GM23338 (cell line): ENCODE results near the gene IRX2. TPM values are rescaled to one million over a fixed set of nuclear protein-coding genes. Genes with fewer than 3 reads are reported as not detected.

Experiments used
- ATAC-seq: fragments of 200-7000 bp; cut with Tn5 transposase; 3 replicates; pipeline ENCODE4 v1.9.1; 2020
- DNase-seq: peaks from one replicate; pipeline ENCODE4 v3.0.0-alpha.2; 2015; ENCODE audit warnings: low spot score
- H2AFZ ChIP-seq: fragments of 200-600 bp; sonication (generic); 2 replicates; pipeline ENCODE4 v1.8.0; 2016; ENCODE audit warnings: antibody characterized with exemption, mild to moderate bottlenecking, moderate library complexity
- H3F3A ChIP-seq: fragments of 200-600 bp; sonication (generic); replicated peaks from 2 replicates; pipeline ENCODE4 v1.8.0; 2017; ENCODE audit warnings: antibody characterized with exemption, mixed run types, low read depth
- H3K27ac ChIP-seq: fragments of 200-600 bp; sonication (generic); 2 replicates; pipeline ENCODE4 v1.6.1; 2016; ENCODE audit warnings: low read depth
- H3K27me3 ChIP-seq: fragments of 200-600 bp; sonication (generic); 2 replicates; pipeline ENCODE4 v1.8.0; 2016; ENCODE audit warnings: mild to moderate bottlenecking, mixed run types, moderate library complexity; ENCODE audit not compliant: insufficient read depth
- H3K36me3 ChIP-seq: fragments of 200-600 bp; sonication (generic); 2 replicates; pipeline ENCODE4 v1.8.0; 2016; ENCODE audit warnings: mild to moderate bottlenecking; ENCODE audit not compliant: insufficient read depth
- H3K4me1 ChIP-seq: fragments of 200-600 bp; sonication (generic); 2 replicates; pipeline ENCODE4 v1.8.0; 2016; ENCODE audit warnings: mild to moderate bottlenecking, moderate library complexity; ENCODE audit not compliant: insufficient read depth
- H3K4me2 ChIP-seq: fragments of 200-600 bp; sonication (generic); 2 replicates; pipeline ENCODE4 v1.7.1; 2017; ENCODE audit warnings: mixed run types
- H3K4me3 ChIP-seq: fragments of 200-600 bp; sonication (generic); 2 replicates; pipeline ENCODE4 v1.6.1; 2016; ENCODE audit warnings: mixed run types
- H3K79me2 ChIP-seq: fragments of 200-600 bp; sonication (generic); replicated peaks from 2 replicates; pipeline ENCODE4 v1.8.0; 2017; ENCODE audit warnings: mild to moderate bottlenecking; ENCODE audit not compliant: insufficient read depth
- H3K9me2 ChIP-seq: fragments of 200-600 bp; sonication (generic); 2 replicates; pipeline ENCODE4 v1.8.0; 2017; ENCODE audit not compliant: insufficient read depth
- H4K20me1 ChIP-seq: fragments of 200-600 bp; sonication (generic); replicated peaks from 2 replicates; pipeline ENCODE4 v1.8.0; 2017; ENCODE audit warnings: mild to moderate bottlenecking; ENCODE audit not compliant: insufficient read depth
- H3K27ac Mint-ChIP-seq: 2 replicates; pipeline ENCODE4 v1.8.0; 2020; ENCODE audit warnings: inconsistent platforms, mild to moderate bottlenecking, moderate library complexity, mixed read lengths
- H3K27me3 Mint-ChIP-seq: 3 replicates; pipeline ENCODE4 v1.8.0; 2022; ENCODE audit warnings: low read depth, mild to moderate bottlenecking, moderate library complexity, mixed read lengths, inconsistent platforms; ENCODE audit not compliant: insufficient read depth, poor library complexity
- H3K36me3 Mint-ChIP-seq: 3 replicates; pipeline ENCODE4 v1.8.0; 2021; ENCODE audit warnings: low read depth, mild to moderate bottlenecking, inconsistent platforms, moderate library complexity, mixed read lengths
- H3K4me1 Mint-ChIP-seq: 3 replicates; pipeline ENCODE4 v1.8.0; 2020; ENCODE audit warnings: mild to moderate bottlenecking, inconsistent platforms, mixed read lengths
- H3K4me3 Mint-ChIP-seq: 3 replicates; pipeline ENCODE4 v1.8.0; 2021; ENCODE audit warnings: moderate library complexity, mild to moderate bottlenecking, inconsistent platforms, mixed read lengths
- H3K9me3 Mint-ChIP-seq: 3 replicates; pipeline ENCODE4 v1.8.0; 2020; ENCODE audit warnings: moderate library complexity, mild to moderate bottlenecking, inconsistent platforms, mixed read lengths
- EZH2phosphoT487 ChIP-seq: fragments of 200-600 bp; sonication (generic); IDR thresholded peaks from one replicate; pipeline ENCODE4 v1.8.1; 2018; ENCODE audit warnings: antibody characterized with exemption; ENCODE audit not compliant: unreplicated experiment
- NANOG ChIP-seq: IDR thresholded peaks from 2 replicates; pipeline ENCODE4 v1.6.1; 2016; ENCODE audit warnings: antibody characterized with exemption, borderline replicate concordance
- STAT1 ChIP-seq: IDR thresholded peaks from one replicate; pipeline ENCODE4 v1.6.1; 2016; ENCODE audit warnings: antibody characterized with exemption; ENCODE audit not compliant: unreplicated experiment
- ZNF114 ChIP-seq: fragments of 250-450 bp; sonication (Bioruptor Pico); IDR thresholded peaks from 2 replicates; pipeline ENCODE4 v1.5.0; 2020; ENCODE audit warnings: mild to moderate bottlenecking, moderate library complexity
- polyA plus RNA-seq: library from polyadenylated mRNA; unstranded; fragments of >200 nt; fragmentation: Nextera tagmentation; extraction: Ambion mirVana; gene quantifications from 2 replicates; pipeline ENCODE4 v1.2.1, GENCODE V29; 2016
- total RNA-seq: library from RNA; depleted of rRNA; stranded (reverse); fragments of >200 nt; shearing (Covaris generic); gene quantifications from 2 replicates; pipeline ENCODE4 v1.2.3, GENCODE V29; 2014
- TF ChIP-seq, protein P1 (sequence below): IDR thresholded peaks from 2 replicates; pipeline ENCODE4 v1.6.1; 2016; ENCODE audit warnings: antibody characterized with exemption
- TF ChIP-seq, protein P2 (sequence below): IDR thresholded peaks from one replicate; pipeline ENCODE4 v1.6.1; 2018; ENCODE audit warnings: antibody characterized with exemption; ENCODE audit not compliant: unreplicated experiment
- TF ChIP-seq, protein P3 (sequence below), 2 experiments: fragments of 200-600 bp in 1 of 2; sonication (generic) in 1 of 2; conservative IDR thresholded peaks; 2 replicates each; pipeline versions ENCODE4 v1.5.1 to v1.6.1; 2016 to 2017; ENCODE audit warnings: antibody characterized with exemption in 2 of 2, low read depth in 2 of 2, mild to moderate bottlenecking in 2 of 2, moderate library complexity in 1 of 2
- TF ChIP-seq, protein P4 (sequence below): fragments of 250-450 bp; sonication (Bioruptor Pico); IDR thresholded peaks from 2 replicates; pipeline ENCODE4 v1.5.0; 2020; ENCODE audit warnings: mild to moderate bottlenecking, moderate library complexity

IRX2 gene
- total and polyA plus RNA-seq, 2 experiments from 2014 or later, result 13.6 to 25.3 TPM

DNA sequence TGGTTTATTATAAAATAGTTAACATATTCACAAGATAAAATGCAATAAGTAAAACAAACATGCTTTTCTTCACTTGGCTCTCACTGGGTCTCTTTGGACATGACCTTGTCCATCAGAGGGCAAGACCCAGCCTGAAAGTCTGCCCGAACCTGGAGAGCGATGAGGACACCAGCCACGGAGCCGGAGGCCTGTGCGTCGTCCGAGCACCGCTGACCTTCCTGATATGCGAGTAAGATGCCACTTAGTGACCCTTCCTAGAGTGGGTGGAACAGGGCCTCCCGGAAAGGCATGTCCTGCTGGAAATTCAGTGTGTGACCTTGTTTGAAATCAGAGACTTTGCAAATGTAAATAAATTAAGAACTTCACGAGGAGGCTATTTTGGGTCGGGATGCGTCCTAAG is 52.9 kb downstream of the IRX2 start (continued):
- TF ChIP-seq STAT1, result no peak
- TF ChIP-seq ZNF114 (CRISPR knock-in tag), result no peak
- TF ChIP-seq, protein P1, sequence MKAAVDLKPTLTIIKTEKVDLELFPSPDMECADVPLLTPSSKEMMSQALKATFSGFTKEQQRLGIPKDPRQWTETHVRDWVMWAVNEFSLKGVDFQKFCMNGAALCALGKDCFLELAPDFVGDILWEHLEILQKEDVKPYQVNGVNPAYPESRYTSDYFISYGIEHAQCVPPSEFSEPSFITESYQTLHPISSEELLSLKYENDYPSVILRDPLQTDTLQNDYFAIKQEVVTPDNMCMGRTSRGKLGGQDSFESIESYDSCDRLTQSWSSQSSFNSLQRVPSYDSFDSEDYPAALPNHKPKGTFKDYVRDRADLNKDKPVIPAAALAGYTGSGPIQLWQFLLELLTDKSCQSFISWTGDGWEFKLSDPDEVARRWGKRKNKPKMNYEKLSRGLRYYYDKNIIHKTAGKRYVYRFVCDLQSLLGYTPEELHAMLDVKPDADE, result no peak
- TF ChIP-seq, protein P2, sequence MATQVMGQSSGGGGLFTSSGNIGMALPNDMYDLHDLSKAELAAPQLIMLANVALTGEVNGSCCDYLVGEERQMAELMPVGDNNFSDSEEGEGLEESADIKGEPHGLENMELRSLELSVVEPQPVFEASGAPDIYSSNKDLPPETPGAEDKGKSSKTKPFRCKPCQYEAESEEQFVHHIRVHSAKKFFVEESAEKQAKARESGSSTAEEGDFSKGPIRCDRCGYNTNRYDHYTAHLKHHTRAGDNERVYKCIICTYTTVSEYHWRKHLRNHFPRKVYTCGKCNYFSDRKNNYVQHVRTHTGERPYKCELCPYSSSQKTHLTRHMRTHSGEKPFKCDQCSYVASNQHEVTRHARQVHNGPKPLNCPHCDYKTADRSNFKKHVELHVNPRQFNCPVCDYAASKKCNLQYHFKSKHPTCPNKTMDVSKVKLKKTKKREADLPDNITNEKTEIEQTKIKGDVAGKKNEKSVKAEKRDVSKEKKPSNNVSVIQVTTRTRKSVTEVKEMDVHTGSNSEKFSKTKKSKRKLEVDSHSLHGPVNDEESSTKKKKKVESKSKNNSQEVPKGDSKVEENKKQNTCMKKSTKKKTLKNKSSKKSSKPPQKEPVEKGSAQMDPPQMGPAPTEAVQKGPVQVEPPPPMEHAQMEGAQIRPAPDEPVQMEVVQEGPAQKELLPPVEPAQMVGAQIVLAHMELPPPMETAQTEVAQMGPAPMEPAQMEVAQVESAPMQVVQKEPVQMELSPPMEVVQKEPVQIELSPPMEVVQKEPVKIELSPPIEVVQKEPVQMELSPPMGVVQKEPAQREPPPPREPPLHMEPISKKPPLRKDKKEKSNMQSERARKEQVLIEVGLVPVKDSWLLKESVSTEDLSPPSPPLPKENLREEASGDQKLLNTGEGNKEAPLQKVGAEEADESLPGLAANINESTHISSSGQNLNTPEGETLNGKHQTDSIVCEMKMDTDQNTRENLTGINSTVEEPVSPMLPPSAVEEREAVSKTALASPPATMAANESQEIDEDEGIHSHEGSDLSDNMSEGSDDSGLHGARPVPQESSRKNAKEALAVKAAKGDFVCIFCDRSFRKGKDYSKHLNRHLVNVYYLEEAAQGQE, result no peak
- no peak for TF ChIP-seq EZH2phosphoT487
- no peak for TF ChIP-seq NANOG

DNA sequence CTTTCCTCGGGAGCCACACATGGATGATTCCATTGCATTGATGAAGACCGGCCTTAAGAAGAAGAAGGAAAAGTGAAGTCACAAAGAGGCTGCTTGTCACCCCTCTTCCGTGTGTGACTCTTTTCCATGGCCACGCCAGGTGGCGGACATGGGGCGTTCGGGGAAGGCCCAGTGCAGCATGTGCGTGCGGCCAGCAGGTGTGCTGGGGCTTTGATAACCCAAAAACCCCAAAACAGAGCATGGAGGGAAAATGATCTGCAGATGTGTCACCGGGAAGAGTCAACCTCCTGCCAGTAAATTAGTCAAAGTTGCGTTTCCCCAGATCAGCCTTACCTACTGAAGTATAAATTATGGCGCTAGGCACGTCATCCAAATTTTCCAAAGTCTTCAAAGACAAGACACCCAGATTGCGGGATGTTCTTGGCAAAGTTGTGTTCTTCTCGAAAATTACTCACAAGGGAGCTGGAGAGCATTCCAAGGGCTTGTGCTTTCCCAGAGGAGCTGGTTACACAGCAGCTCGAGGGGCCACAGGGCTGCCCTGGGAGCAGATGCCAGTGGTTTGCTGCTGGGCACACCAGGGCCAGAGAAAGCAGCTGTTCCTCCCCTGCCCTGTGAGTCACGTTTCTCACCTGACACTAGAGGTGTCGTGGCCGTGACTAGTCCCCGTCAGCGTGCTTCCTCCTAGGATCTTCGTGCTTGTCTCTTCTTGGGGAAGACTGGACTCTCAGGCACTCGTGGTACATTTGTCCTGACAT is 53.9 kb downstream of the IRX2 start:
- Histone ChIP-seq H3K4me2 (no peak overlapping the region), H3F3A (no peaks in the 10 kb centered on the region), H3K79me2 (no peaks in the 10 kb centered on the region), H3K27me3 (no peaks in the 10 kb centered on the region), H3K36me3 (no peaks in the 10 kb centered on the region), H3K4me1 (no peaks in the 10 kb centered on the region), H2AFZ (no peak overlapping the region), H3K9me2 (no peaks in the 10 kb centered on the region), H4K20me1 (no peaks in the 10 kb centered on the region), H3K27ac (no peak overlapping the region), H3K4me3 (no peak overlapping the region)
- DNase-seq (no peak), ATAC-seq (no peak)
- peaks cover 12% of the 10 kb centered on the region for H3K27me3 Mint-ChIP-seq
- no peak overlapping the region for H3K4me3 Mint-ChIP-seq
- TF ChIP-seq, protein P3, sequence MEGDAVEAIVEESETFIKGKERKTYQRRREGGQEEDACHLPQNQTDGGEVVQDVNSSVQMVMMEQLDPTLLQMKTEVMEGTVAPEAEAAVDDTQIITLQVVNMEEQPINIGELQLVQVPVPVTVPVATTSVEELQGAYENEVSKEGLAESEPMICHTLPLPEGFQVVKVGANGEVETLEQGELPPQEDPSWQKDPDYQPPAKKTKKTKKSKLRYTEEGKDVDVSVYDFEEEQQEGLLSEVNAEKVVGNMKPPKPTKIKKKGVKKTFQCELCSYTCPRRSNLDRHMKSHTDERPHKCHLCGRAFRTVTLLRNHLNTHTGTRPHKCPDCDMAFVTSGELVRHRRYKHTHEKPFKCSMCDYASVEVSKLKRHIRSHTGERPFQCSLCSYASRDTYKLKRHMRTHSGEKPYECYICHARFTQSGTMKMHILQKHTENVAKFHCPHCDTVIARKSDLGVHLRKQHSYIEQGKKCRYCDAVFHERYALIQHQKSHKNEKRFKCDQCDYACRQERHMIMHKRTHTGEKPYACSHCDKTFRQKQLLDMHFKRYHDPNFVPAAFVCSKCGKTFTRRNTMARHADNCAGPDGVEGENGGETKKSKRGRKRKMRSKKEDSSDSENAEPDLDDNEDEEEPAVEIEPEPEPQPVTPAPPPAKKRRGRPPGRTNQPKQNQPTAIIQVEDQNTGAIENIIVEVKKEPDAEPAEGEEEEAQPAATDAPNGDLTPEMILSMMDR (conservative IDR thresholded peaks at IDR 0.05; ENCODE audit: low read depth in 2 of 2), result peak in 1 of 2 experiments; percentile 18; a peak in 1 of 4 replicates
- TF ChIP-seq, protein P4, sequence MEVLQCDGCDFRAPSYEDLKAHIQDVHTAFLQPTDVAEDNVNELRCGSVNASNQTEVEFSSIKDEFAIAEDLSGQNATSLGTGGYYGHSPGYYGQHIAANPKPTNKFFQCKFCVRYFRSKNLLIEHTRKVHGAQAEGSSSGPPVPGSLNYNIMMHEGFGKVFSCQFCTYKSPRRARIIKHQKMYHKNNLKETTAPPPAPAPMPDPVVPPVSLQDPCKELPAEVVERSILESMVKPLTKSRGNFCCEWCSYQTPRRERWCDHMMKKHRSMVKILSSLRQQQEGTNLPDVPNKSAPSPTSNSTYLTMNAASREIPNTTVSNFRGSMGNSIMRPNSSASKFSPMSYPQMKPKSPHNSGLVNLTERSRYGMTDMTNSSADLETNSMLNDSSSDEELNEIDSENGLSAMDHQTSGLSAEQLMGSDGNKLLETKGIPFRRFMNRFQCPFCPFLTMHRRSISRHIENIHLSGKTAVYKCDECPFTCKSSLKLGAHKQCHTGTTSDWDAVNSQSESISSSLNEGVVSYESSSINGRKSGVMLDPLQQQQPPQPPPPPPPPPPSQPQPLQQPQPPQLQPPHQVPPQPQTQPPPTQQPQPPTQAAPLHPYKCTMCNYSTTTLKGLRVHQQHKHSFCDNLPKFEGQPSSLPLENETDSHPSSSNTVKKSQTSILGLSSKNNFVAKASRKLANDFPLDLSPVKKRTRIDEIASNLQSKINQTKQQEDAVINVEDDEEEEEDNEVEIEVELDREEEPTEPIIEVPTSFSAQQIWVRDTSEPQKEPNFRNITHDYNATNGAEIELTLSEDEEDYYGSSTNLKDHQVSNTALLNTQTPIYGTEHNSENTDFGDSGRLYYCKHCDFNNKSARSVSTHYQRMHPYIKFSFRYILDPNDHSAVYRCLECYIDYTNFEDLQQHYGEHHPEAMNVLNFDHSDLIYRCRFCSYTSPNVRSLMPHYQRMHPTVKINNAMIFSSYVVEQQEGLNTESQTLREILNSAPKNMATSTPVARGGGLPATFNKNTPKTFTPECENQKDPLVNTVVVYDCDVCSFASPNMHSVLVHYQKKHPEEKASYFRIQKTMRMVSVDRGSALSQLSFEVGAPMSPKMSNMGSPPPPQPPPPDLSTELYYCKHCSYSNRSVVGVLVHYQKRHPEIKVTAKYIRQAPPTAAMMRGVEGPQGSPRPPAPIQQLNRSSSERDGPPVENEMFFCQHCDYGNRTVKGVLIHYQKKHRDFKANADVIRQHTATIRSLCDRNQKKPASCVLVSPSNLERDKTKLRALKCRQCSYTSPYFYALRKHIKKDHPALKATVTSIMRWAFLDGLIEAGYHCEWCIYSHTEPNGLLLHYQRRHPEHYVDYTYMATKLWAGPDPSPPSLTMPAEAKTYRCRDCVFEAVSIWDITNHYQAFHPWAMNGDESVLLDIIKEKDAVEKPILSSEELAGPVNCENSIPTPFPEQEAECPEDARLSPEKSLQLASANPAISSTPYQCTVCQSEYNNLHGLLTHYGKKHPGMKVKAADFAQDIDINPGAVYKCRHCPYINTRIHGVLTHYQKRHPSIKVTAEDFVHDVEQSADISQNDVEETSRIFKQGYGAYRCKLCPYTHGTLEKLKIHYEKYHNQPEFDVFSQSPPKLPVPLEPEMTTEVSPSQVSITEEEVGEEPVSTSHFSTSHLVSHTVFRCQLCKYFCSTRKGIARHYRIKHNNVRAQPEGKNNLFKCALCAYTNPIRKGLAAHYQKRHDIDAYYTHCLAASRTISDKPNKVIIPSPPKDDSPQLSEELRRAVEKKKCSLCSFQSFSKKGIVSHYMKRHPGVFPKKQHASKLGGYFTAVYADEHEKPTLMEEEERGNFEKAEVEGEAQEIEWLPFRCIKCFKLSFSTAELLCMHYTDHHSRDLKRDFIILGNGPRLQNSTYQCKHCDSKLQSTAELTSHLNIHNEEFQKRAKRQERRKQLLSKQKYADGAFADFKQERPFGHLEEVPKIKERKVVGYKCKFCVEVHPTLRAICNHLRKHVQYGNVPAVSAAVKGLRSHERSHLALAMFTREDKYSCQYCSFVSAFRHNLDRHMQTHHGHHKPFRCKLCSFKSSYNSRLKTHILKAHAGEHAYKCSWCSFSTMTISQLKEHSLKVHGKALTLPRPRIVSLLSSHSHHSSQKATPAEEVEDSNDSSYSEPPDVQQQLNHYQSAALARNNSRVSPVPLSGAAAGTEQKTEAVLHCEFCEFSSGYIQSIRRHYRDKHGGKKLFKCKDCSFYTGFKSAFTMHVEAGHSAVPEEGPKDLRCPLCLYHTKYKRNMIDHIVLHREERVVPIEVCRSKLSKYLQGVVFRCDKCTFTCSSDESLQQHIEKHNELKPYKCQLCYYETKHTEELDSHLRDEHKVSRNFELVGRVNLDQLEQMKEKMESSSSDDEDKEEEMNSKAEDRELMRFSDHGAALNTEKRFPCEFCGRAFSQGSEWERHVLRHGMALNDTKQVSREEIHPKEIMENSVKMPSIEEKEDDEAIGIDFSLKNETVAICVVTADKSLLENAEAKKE (CRISPR knock-in tag), result no peak
- no peak overlapping the region for H3K27ac Mint-ChIP-seq
- no peaks in the 10 kb centered on the region; the same call in 2 of the 3 replicates for H3K36me3 Mint-ChIP-seq
- H3K4me1 Mint-ChIP-seq, result no peaks in the 10 kb centered on the region; the same call in 1 of the 3 replicates
- H3K9me3 Mint-ChIP-seq, result peaks cover 17% of the 10 kb centered on the region
